ENCODE measurements around the gene FASN.

FASN gene

DNA sequence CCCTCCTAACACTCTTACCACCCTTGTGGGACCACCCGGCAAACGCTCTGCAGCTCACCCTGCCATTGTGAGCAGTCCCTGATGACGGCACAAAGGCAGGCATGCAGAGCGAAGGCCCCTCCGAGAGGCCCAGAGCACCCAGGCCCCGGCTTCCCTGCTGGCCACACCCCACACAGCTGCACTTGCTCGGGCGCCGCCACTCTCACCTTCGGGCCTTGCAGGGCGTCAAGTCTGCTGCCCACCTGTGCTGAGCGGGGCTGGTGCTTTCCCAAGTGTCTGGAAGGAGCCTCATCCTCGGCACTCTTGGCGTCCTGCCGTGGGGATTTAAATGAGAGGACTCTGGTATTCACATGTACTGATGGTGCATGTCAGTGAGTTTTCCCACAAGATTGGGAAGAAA lies 30.3 kb upstream of the FASN start:
- no peak for TF ChIP-seq CTCF (IDR thresholded peaks at IDR 0.05)

- TF ChIP-seq CTCF (IDR thresholded peaks at IDR 0.05), result no peak
Measured at GRCh38 chr17:82127704-82128103, 29.7 kb upstream of the FASN start.

DNA sequence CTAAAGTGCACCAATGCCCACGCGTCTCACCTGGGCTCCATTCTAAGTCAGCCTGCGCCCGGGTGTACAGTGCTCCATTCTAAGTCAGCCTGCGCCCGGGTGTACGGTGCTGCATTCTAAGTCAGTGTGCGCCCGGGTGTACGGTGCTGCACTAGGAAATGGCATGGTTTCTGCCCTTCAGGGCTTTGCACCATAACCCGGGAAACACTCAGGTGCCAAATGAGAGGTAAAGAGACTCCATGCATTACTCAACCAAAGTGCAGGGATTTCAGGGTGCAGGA lies 29.2 kb upstream of the FASN start:
- no peak for TF ChIP-seq CTCF (IDR thresholded peaks at IDR 0.05)

DNA sequence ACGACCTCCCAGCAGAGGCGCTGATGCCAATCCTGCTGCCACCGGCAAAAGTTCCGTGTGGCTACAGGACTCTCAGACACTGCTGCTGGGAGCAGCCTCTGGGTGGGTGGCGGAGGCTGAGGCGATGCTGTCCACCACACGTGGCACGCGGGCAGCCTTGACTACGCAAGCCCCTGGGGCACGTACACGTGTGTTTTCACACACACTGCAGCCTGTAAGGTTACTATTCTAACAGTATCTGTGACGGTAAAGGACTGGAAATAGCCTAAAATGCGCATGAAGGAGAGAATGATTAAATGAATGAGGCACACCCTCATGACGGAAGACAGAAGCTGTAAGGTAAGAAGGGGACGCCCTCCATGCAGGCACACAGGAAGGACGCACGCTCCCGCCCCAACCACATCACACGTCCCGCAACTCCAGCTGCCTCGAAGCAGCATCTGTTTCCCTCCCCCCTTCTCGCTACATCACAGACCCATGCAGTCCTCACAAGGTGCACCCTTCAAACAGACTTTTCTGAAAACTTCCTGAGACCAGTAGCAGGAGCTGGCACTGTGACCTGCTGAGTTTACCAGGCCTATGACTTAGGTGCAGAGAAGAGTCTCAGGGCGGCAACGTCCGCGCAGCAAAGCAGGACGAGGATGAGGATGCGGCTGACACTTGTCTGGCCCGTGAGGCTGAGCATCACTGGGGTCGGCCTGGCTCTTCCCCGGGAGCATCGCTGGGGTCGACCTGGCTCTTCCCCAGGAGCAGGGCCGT lies 28.7 kb upstream of the FASN start:
- no peak for TF ChIP-seq CTCF (IDR thresholded peaks at IDR 0.05)

- no peak for TF ChIP-seq CTCF (IDR thresholded peaks at IDR 0.05)
Measured at GRCh38 chr17:82124101-82124500, 26.1 kb upstream of the FASN start.

DNA sequence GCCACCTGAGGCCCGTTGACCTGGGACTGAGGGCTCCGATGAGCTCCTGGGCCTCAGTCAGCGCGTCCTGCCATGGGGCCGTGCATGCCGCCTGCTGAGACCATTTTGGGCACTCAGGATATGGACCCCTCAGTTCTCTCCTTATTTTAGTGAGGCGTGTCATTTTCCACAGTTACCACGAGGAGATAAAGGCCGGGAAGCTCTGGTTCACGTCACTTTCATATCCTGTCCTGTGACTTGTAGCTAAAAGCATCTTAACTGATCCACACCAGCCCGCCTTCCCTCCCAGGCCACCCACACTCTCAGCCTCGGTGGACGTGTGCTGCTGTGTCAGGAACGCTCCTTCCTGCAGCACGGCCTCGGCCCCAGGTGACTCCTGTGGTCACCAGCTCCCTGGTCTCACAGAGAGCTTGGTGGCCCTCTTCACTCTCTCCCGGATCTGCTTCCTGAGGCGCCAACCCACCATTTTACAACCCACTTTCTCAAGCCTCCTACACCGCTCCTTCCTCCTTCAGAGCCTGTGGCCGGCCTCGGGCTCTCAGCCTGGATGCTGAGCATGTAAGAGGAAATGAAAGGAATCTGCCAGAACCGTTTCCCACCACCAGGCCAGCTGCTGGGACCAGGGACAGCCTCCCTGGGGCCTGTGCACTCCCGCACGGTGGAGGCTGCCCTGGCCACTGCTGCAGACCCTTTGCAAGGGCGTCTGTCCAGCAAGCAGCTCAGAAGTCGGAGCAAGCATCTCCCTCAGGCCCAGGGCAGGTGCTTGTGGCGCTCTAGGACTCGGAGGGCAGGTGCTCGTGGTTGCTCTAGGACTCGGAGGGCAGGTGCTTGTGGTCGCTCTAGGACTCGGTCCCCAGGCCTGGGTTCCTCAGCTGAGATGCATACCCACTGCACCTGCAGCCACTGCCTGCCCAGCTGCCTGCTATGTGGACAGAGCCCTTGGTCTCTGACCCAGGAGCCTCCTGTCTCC lies 23.9 kb upstream of the FASN start:
- TF ChIP-seq CTCF (IDR thresholded peaks at IDR 0.05), result no peak

DNA sequence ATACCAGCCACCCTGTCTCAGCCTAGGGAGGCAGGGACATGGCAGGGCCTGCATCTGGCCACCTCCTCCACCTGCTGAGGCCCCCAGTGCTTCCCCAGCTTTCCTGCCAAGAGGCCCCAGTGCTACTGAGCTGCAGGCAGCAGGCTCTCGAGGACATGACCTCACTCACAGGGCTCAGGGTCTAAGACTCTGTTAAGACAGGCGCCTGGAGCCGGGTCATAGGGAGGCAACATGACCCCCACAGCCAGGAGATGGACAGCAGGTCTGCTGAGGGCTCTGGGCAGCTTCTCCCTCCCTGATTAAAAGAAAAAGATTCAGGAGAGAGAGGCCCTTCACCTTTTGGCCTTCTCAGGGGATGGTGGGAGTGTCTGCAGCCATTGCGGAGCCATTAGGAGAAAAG lies 23.2 kb upstream of the FASN start:
- TF ChIP-seq CTCF (IDR thresholded peaks at IDR 0.05), result no peak
